ENCODE results near the gene MLIP. TPM values are rescaled to one million over a fixed set of nuclear protein-coding genes. Genes with fewer than 3 reads are reported as not detected.

Gene MLIP
- total and polyA plus RNA-seq, 2 of the 8 experiments (the other 6 are each of a cell fraction or from before 2014, with no cell fraction given) = not detected

DNA sequence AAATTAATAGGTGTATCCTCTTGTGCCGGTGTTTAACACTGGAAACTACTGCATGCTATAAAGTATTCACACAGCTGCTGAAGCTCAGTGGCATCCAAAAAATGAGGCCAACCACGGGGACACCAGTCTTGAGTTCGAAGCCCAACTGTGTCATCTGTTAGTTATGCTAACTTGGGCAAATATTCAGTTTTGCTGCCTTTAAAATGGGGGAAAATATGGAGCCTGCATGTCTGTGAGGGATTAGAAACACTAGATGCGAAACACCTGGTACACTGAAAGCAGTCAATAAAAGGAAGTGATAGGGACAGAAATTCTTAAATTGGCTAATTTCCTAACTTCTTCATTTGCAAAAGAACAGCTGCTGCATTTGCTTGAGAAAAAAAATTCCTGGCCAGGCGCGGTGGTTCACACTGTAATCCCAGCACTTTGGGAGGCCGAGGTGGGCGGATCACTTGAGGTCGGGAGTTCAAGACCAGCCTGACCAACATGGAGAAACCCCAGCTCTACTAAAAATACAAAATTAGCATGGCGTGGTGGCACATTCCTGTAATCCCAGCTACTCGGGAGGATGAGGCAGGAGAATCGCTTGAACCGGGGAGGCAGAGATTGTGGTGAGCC lies 36.6 kb upstream of the MLIP start (continued):
- TF ChIP-seq, protein P1, sequence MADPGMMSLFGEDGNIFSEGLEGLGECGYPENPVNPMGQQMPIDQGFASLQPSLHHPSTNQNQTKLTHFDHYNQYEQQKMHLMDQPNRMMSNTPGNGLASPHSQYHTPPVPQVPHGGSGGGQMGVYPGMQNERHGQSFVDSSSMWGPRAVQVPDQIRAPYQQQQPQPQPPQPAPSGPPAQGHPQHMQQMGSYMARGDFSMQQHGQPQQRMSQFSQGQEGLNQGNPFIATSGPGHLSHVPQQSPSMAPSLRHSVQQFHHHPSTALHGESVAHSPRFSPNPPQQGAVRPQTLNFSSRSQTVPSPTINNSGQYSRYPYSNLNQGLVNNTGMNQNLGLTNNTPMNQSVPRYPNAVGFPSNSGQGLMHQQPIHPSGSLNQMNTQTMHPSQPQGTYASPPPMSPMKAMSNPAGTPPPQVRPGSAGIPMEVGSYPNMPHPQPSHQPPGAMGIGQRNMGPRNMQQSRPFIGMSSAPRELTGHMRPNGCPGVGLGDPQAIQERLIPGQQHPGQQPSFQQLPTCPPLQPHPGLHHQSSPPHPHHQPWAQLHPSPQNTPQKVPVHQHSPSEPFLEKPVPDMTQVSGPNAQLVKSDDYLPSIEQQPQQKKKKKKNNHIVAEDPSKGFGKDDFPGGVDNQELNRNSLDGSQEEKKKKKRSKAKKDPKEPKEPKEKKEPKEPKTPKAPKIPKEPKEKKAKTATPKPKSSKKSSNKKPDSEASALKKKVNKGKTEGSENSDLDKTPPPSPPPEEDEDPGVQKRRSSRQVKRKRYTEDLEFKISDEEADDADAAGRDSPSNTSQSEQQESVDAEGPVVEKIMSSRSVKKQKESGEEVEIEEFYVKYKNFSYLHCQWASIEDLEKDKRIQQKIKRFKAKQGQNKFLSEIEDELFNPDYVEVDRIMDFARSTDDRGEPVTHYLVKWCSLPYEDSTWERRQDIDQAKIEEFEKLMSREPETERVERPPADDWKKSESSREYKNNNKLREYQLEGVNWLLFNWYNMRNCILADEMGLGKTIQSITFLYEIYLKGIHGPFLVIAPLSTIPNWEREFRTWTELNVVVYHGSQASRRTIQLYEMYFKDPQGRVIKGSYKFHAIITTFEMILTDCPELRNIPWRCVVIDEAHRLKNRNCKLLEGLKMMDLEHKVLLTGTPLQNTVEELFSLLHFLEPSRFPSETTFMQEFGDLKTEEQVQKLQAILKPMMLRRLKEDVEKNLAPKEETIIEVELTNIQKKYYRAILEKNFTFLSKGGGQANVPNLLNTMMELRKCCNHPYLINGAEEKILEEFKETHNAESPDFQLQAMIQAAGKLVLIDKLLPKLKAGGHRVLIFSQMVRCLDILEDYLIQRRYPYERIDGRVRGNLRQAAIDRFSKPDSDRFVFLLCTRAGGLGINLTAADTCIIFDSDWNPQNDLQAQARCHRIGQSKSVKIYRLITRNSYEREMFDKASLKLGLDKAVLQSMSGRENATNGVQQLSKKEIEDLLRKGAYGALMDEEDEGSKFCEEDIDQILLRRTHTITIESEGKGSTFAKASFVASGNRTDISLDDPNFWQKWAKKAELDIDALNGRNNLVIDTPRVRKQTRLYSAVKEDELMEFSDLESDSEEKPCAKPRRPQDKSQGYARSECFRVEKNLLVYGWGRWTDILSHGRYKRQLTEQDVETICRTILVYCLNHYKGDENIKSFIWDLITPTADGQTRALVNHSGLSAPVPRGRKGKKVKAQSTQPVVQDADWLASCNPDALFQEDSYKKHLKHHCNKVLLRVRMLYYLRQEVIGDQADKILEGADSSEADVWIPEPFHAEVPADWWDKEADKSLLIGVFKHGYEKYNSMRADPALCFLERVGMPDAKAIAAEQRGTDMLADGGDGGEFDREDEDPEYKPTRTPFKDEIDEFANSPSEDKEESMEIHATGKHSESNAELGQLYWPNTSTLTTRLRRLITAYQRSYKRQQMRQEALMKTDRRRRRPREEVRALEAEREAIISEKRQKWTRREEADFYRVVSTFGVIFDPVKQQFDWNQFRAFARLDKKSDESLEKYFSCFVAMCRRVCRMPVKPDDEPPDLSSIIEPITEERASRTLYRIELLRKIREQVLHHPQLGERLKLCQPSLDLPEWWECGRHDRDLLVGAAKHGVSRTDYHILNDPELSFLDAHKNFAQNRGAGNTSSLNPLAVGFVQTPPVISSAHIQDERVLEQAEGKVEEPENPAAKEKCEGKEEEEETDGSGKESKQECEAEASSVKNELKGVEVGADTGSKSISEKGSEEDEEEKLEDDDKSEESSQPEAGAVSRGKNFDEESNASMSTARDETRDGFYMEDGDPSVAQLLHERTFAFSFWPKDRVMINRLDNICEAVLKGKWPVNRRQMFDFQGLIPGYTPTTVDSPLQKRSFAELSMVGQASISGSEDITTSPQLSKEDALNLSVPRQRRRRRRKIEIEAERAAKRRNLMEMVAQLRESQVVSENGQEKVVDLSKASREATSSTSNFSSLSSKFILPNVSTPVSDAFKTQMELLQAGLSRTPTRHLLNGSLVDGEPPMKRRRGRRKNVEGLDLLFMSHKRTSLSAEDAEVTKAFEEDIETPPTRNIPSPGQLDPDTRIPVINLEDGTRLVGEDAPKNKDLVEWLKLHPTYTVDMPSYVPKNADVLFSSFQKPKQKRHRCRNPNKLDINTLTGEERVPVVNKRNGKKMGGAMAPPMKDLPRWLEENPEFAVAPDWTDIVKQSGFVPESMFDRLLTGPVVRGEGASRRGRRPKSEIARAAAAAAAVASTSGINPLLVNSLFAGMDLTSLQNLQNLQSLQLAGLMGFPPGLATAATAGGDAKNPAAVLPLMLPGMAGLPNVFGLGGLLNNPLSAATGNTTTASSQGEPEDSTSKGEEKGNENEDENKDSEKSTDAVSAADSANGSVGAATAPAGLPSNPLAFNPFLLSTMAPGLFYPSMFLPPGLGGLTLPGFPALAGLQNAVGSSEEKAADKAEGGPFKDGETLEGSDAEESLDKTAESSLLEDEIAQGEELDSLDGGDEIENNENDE (IDR thresholded peaks at IDR 0.05; ENCODE audit: insufficient replicate concordance, low read length) = no peak
